Mucosa of gallbladder (tissue), 1 donor: Measurements from ENCODE around the gene GOLGA6C. TPM values are rescaled to one million over a fixed set of nuclear protein-coding genes. Genes with fewer than 3 reads are reported as not detected.
"Not testable (repeated sequence)": the region's sequence is repeated elsewhere in the genome, so short reads cannot be mapped to it uniquely, and the experiment has no call there.

Source experiments
- DNase-seq: peaks from one replicate; pipeline ENCODE4 v3.0.0-alpha.2; 2020; ENCODE audit warnings: low spot score
- total RNA-seq: library from RNA; stranded (reverse); gene quantifications from one replicate; pipeline ENCODE4 v1.2.1, GENCODE V29; 2021
- donor health status: DM: no; HTN: no; CAD: no.

The GOLGA6C gene, protein sequence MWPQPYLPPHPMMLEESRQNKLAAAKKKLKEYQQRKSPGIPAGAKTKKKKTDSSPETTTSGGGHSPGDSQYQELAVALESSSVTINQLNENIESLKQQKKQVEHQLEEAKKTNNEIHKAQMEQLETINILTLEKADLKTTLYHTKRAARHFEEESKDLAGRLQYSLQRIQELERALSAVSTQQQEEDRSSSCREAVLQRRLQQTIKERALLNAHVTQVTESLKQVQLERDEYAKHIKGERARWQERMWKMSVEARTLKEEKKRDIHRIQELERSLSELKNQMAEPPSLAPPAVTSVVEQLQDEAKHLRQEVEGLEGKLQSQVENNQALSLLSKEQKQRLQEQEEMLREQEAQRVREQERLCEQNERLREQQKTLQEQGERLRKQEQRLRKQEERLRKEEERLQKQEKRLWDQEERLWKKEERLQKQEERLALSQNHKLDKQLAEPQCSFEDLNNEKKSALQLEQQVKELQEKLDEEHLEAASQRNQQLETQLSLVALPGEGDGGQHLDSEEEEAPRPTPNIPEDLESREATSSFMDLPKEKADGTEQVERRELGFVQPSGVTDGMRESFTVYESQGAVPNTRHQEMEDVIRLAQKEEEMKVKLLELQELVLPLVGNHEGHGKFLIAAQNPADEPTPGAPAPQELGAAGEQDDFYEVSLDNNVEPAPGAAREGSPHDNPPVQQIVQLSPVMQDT
- not detected for total RNA-seq

GRCh38 chr15:75258034-75258433 is at the start of gene GOLGA6C:
Gene GOLGA6C (plus strand): TSS chr15:75258334. CDS start chr15:75258599, 265 bp downstream.
- not testable (repeated sequence) for DNase-seq

GRCh38 chr15:75208501-75209288 is 49.4 kb upstream of the GOLGA6C start:
- no peak for DNase-seq

- no peak for DNase-seq
These were observed 48.9 kb upstream of the GOLGA6C start for GRCh38 chr15:75209289-75209676.

DNA sequence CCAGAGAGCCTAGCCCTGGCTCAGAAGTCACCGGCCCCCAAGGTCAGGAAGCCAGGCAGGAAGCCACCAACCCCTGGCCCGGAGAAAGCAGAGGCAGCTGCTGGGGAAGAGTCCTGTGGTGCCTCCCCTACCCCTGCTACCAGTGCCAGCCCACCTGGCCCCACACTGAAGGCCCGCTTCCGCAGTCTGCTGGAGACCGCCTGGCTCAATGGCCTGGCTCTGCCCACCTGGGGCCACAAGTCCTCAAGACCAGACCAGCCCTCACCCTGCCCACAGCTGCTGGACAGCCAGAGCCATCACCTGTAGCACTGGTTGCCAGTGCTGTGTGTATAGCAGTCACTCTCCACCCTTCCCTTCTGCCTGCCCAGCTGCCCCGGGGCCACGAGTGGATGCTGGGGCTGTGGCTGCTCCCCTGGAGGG is 47.3 kb upstream of the GOLGA6C start:
- no peak for DNase-seq

DNA sequence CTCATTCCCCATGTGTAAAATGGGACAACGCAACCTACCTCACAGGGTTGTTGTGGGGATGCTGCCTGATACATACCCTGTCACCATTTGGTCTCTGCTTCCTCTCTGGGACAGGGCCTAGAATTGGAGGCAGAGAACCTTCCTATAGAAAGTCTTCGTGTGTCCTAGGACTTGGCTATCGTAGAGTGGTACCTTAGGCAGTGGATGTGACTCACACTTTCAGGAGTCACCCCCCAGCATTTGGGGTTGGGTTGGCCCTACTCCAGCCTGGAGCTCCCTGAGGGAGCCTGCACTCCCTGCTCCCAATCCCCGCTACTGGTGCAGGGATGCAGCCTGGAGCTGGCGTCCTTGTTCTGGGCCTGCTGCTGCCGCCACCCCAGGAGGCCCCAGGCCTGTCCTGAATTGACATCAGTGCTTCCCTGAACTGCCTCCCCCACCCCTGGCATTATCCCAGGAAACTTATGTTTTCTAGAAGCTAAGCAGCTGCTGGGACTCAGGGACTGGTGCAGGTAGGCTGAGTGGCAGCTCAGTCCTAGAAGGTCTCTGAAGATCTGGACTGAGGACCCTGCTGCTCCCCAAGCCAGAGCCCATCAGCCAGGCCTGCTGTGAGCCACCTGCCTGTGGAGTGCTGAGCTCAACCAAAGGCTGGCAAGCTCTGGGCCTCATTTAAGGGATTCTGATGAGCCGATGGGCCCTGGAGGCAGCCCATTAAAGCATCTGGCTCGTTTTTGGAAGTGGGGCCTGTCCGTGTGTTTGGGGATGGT is 46.5 kb upstream of the GOLGA6C start:
- DNase-seq, result no peak

DNA sequence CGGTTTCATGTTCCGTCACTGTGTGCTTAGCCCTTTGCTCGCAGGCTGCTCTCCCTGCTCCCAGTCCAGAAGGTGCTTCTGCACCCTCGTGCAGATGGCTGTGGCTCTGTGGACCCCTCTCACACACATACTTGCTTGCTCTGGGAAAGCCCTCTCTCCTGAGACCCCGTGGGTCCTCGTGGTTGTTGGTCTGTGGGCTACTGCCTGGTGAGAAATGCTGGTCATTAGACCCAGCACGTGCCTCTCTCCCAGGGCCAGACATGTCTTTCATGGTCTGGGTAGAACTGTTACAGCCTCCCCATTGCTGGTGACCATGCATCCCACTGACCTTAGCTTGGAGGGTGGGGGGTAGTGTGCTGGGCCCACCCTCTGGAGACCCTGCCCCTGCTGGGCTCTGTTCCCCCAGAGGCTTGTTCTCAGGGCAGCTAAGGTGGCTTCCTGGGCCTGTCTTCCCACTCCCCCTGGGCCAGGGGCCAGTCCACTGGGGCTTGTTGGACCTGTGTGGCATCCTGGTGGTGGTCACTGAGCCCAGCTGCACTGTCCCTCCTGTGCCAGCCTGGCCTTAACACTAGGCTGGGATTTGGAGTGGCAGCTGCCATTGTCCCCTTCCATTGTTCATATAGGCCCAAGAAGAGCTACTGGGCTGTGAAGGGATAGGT is 45.8 kb upstream of the GOLGA6C start:
- no peak for DNase-seq

- DNase-seq, result no peak
These were observed 44.8 kb upstream of the GOLGA6C start for GRCh38 chr15:75213212-75213767.

DNA sequence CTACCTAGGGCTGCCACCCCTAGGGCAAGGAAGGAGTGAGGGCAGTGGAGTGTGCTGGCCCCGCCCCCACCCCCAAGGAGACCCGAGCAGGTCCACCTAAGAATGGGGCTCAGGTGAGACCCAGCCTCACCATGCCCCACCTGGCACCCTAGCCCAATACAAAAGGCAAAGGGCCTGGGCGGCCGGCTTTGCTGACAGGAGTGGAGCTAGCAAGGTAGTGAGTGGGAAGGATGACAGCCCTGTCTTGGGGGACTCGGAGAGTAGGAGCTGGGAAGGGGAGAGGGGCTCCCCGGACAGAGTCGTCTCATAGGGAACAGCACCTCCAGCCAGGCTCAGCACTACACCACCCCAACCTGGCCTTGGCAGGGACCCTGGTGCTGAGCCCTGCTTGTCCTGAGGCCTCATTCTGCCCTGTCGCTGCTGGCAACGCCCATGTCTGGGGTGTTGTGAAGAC is 44.3 kb upstream of the GOLGA6C start:
- no peak for DNase-seq

DNA sequence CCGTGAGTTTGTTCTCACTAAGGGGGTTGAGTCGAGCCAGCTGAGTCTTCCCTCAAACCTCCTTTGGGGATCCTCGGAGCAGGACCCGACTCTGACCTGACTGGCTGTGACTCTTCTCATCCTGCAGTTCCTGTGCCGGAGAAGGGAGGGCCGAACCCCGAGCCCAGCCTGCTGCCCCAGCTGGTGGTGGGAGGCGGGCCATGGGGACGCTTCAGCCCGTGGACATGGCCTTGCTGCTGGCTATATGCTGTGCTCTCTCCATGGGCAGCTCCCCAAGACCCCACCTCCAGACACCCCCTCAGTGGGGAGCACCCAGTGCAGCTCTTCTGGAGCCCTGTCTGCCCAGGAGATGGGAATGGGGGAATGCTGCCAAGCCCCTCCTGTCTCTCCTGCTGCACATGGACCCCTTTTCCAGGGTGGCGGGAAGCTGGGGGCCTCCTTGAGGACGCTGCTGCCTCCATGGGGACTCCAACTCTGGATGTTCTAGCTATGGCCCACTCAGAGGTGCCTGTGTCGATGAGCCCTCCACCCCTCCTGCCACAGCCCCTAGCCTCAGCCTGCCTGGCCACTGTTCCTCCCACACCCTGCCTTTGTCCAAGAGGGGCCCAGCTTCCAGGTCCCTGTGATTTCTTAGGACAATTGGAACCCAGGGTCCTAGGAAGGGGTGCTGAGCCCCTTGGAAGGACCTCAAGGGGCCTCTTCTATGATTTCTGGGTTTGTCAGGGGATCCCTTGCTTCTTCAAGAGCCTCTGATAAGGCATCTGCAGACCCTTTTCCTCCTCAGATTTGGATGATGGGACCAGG is 43.6 kb upstream of the GOLGA6C start:
- DNase-seq, result no peak

DNA sequence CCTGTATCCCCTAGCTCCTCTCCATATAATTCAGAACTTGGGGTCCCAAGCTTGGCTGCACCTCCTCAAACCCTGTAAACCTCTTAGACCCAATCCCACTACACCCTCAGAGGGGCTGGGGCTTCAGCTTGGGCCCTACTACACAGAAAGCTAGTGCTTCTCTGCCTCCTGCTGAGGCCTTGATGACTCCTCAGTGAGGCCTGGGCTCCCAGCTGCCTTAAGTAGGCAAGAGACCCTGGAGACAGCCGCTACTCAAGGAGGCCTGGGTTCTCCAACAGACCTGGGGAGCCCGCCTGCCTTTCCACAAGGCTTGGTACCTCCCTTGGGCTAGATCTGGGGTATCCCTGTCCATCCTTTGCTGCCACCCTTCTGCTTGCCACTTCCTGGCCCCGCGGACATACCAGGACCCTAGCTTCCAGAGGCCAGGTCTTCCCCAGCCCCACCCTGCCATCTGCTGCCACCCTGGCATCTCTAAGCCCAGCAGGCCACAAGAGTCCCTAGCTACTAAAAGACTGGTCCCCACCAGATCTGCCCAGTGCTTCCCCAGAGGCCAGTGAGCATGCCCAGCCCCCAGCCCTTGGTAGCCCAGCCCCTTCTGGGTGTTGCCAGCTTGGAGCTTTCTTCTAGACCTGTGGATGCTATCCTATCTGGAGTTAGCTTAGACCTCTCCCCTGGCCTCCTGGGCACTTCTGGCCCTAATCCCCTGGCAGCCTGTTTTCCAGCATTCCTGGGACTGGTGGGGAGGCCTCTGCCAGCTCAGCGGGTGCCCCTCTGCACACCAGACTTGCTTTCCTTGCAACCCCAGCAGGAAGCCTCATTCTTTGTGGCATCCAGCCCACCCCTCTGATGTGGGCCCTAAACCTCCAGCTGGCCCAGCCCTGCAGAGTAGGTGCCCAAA is 42.8 kb upstream of the GOLGA6C start:
- DNase-seq, result no peak

DNA sequence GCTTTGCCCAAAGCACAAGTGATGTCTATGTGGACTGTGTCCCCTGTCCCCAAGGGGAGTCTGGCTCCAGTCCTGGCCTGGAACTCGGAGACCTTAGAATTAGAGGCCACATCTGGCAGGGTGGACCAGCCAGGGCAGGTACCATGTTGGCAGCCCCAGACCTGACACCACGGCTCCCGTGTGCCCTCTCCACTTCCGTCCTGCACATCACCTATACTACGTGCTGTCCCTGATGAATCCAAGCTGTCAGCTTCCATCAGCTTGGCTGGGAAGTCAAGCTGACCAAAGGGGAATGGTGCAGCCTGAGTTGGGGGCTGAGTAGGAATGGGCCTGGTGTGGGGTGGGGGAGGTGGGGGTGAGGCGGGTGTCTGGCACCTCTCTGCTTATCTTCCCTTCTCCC is 41.1 kb upstream of the GOLGA6C start:
- DNase-seq, result no peak

DNA sequence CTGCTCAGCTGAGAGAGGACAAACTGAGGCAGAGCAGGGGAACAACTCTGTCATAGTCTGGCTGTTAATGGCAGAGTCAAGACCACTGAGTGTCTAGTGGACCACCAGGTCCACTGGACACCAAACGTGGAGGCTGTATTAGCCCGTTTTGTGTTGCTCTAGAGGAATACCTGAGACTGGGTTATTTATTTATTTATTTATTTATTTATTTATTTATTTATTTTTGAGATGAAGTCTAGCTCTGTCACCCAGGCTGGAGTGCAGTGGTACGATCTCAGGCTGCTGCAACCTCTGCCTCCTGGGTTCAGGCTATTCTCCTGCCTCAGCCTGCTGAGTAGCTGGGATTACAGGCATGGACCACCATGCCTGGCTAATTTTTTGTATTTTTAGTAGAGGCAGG is 40.6 kb upstream of the GOLGA6C start:
- not testable (repeated sequence) for DNase-seq

DNA sequence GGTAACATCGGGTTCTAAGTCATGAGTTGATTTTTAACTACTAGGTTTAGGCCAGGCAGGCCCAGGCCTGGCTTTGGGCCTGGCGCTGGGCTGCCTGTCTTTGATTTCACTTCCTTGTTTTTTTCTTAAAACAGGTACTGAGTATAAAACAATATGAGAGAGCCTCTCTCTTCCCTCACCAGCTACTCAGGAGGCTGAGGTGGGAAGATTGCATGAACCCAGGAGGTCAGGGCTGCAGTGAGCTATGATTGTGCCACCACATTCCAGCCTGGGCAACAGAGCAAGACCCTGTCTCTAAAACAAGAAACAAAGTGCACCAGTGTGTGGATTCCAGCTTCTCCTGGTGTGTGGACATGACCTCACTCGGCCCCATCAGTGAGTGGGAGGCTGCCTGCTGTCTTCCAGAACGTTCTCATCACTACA is 38.6 kb upstream of the GOLGA6C start:
- not testable (repeated sequence) for DNase-seq

DNA sequence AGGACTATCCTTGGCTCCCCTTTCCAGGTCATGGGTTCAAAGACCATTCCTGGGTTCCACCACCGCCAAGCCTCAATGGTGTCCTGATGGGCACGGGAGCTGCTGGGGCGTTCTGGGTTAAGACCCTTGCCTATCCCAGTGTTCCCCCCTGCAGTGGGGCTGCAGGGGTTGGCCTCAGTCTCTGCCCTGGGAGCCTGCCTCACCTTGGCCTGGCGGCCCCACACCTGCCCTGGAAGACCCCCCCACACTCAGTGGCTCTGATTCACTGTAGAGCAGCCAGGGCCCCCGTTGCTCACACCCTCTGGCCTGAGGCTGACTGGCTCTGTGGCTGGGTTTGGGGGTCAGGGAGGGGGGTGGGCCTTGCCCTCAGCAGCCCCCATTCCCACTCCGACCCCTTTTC is 34.4 kb upstream of the GOLGA6C start:
- no peak for DNase-seq

DNA sequence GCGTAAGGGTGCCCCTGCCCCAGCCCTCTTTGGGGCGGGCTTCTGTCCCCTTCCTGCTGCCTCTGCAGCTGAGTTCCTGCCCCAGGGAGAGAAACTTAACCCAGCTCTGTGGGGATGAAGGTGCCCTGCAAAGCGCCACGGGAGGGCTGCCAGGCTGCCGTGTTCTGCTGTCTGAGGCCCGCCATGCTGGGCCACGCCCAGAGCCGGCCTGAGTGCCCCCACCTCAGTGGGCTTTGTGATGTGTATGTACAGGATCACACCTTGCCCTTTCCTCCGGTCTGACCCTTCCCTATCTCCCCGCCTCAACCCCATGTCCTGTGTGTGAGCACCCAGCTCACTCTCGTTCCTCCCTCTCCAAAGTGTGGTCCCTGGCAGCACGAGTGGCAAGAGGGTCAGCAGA is 33.9 kb upstream of the GOLGA6C start:
- DNase-seq, result no peak

DNA sequence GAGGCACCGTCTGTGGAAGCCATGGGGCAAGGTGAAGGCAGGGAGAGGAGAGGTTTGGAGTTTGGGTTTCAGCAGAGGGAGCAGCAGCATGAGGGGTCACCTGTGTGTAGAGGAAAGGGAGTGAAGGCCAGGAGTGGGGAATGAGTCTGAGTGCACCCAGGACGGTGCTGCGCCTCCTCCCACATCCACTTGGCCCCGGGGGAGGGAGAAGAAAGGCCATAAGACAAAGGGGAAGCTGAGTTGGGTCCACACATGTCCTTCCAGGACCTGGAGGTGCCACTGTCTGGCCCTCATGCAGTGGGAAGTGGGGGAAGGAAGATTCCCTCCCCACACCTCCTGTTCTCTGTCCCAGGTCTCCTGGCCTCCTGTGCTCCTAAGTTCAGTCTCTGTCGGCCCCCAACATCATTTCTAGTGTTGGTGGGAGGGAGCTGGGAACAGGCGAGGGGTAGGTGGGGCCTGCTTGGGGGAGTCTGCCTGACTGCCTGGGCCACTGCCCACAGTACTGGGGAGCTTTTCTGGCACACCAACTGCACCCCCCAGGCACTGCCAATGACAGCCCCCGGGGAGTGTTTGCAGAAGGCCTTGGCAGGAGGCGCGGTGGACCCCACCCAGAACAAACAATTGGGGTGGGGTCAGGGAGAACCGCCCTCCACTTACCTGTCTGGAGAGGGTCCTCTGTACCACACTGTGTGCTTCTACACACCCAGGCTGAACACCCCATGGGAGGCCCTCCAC is 32.9 kb upstream of the GOLGA6C start:
- not testable (repeated sequence) for DNase-seq

GRCh38 chr15:75225951-75226732 is 32.0 kb upstream of the GOLGA6C start:
- no peak for DNase-seq
